GM21717 (cell line): ENCODE data around the gene FRA10AC1.
"Not testable (repeated sequence)": the region's sequence is repeated elsewhere in the genome, so short reads cannot be mapped to it uniquely, and the experiment has no call there.

ENCODE experiments used
- ATAC-seq: cut with Tn5 transposase; IDR thresholded peaks from one replicate; pipeline ENCODE4 v1.9.1; 2021; ENCODE audit warnings: mild to moderate bottlenecking, moderate library complexity; ENCODE audit not compliant: unreplicated experiment

Gene FRA10AC1

DNA sequence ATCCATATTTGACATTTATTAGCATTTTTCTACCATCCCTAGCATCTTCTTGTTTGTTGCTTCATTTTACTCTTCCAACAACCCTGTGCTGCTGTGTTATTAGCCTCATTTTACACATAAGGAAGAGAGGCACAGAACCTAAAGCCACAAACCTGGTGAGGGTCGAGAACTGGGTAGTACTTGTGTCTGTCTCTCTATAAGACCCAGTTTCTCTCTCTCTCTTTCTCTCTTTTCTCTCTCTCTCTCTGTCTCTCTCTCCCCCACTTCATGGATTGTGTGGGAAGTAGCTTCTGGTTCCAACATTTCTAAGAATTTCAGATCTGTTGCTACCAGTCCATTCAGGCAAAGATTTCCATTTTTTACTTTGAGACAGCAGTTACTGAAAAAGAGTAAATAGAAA lies 1.4 kb upstream of the FRA10AC1 start:
- no peak for ATAC-seq

DNA sequence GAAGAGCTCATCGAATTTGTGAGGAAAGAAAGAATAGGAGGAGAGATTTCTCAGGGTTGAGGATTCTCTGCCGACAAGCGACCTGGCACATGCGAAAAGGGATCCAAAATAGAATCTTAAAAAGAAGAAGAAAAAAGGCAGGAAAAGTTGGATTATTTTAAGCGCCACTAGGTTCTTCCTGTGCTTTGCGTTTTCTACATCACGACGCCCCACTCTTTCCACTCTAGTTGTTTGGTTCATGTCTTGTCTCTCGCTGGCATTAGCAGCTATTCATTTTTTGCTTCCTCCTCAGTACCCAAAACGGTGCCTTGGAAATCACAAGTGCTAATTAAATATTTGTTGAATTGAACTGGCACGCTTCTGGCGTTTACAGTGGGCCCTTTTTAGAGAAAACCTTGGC lies 674 bp upstream of the FRA10AC1 start:
- no peak for ATAC-seq

DNA sequence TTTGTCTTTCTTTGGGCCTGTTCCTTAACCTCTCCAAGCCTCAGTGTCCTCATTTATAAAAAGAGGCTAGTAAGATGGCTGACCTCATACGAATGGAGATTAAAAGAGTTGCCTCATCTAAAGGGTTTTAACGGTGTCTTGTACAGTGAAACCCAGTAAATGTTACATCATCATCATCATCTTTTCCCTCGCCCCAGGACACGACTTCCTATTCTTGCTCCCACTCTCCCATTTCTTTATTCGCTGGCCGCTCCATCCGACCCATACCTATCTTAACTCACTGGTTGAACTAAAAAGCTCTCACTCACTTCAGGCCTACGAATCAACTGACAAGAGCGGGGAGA lies 554 bp downstream of the FRA10AC1 start:
- peak; percentile 28 for ATAC-seq

DNA sequence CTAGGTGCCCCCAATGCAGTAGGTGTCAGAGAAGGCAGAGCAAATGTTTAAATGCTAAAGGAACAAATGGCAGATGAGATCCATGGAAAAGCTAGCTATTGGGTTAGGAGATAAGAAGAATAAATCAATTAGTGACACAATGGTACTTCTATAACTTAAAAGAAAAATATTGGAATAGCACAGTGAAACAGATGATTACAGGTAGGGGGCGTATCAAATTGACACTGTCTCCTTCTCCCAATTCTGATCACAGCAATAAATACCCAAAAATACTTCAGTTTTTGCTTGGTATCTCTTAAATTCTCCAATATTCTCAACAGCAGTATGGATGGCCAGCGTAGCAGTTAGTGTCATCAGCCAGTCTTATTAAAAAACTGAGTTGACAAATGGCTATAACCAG lies 5.2 kb downstream of the FRA10AC1 start:
- no peak for ATAC-seq

DNA sequence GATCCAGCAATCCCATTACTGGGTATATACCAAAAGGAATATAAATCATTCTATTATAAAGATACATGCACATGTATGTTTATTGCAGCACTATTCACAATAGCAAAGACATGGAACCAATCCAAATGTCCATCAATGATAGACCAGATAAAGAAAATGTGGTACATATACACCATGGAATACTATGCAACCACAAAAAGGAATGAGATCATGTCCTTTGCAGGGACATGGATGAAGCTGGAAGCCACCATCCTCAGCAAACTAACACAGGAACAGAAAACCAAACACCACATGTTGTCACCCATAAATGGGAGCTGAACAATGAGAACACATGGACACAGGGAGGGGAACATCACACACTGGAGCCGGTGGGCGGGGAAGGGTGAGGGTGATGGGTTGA lies 5.8 kb downstream of the FRA10AC1 start:
- ATAC-seq: not testable (repeated sequence)

DNA sequence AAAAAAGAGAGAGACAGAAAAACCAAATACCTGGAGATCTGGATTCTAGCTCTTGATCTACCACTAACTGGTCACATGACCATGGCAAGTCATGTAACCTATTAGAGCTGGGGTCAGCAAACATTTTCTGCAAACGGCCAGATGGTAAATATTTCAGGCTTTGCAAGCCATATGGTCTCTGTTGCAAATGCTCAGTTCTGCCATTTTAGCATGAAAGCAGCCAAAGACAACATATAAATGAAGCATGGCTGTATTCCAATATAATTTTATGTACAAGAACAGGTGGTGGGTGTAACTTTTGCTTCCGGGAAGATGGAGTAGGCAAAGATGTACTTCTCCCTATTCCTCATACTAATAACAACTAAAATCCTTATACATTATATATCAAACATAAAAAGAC lies 6.7 kb downstream of the FRA10AC1 start:
- ATAC-seq: no peak

DNA sequence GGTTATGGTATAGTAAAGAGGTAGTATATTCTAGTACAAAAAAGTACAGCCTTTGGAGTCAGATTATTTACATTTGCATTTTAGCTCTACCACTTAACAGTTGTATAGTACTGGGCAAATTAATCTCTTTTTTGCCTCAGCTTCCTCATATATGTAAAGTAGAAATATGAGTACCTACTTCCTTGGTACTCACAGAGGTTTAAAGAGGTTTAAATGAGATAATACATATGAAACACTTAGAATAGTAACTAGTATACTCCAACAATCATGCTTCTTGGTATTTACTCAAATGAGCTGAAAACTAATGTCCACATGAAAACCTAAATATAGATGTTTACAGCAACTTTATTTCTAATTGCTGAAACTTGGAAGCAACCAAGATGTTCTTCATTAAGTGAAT lies 14.7 kb downstream of the FRA10AC1 start:
- no peak for ATAC-seq

DNA sequence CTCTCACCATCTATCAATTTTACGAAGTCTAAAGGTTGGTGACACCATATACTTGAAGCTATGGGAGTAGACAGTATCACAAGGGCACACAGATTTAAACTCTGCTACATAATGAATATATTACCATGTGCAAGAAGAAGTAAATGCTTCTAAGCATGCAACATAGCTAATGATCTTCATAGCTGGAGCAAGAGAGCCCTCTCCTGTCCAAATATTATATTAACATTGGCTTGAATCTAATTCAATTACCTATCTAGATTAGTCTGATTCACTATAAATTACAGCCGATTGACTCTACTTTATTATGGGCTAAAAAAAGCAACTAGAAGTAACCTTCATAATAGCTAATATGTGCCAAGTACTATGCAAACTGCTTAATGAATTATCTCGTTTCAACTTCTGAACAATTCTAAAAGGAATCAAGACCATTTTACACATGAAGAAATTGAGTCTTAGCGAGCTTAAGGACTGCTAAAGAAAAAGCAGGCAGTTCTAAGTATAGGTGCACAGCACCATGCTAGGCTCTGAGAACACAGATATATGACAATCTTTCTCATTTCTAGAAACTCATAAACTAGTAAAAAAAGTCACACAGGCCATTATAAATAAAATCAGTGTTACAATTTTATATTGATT lies 21.9 kb downstream of the FRA10AC1 start:
- ATAC-seq: no peak

DNA sequence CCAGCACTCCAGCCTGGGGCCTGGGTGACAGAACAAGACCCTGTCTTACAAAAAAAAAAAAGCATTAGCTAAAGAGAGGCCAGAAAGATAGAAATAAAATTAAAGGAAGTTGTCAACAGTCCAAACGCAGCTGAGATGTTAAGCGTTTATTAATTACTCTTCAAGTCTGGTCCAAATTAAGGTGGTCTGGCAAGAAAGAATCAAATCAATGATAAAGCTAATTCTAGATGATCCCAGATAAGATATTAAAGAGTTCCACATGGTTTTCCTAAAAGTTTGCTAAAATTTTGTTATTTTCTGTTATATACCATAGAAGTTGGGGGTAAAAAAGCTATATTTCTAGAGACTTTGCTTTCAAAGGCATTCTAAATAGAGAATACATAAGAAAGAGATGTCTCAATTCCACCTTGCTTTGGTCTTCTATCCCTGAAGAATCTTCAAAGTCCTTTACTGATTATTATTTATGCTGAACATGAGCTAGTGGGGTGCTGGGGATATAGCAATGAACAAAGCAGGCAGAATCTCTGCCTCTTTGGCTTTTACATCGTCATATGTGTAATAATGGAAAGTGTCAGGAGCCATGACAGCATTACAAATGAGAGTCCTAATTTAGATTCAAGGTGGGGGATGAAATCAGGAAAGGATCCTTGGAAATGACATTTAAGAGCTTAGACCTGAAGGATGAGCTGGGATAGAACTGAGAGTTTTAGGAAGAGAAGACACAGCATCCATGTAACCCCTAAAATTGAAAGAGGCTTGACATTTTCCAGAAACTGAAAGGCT lies 23.4 kb downstream of the FRA10AC1 start:
- ATAC-seq: no peak

DNA sequence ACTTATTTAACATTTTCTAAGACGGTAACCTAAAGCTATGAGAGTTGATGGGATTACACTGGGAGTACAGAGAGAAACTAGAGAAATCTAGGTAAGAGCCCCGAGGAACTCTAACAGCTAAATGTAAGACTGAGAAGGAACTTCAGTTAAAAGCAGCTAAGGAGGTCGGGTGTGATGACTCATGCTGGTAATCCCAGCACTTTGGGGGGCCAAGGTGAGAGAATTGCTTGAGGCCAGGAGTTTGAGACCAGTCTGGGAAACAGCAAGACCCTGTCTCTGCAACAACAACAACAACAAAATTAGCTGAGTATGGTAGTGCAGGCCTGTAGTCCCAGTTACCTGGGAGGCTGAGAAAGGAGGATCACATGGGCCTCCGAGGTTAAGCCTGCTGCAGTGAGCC lies 24.0 kb downstream of the FRA10AC1 start:
- ATAC-seq: no peak

DNA sequence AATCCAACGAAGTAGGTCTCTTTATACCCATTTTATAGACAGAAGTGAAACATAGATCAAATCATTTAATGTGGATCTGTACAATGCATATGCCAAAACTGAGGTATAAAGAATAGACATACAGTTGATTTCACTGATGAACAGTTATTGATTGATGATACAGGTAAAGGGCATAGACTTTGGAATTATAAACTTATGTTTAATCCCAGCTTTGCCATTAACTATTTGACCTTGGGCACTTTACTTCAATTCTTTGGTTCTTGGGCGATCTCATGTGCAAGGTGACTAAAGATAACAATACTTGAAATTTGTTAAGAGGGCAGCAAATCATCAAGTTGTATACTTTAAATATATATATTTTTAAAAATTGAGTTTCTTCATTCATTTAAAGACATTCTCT lies 28.6 kb downstream of the FRA10AC1 start:
- no peak for ATAC-seq

DNA sequence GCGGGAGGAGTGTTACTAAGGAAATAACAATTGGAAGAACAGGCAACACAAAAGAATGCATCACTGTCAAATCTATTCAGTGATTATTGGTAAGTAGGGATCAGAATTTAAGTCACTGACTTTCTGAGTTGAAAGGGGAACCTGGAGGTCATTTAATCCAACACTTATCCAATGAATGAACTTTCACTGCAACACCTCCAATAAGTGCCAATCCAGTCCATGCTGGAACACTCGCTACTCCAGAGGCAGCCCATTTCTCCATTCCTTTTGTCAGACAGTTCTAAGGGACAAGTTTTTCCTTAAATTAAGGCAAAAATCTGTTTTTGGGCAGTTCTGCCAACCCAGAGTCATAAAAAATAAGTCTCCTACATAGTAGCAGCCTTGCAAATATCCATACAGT lies 29.5 kb downstream of the FRA10AC1 start:
- ATAC-seq: no peak

DNA sequence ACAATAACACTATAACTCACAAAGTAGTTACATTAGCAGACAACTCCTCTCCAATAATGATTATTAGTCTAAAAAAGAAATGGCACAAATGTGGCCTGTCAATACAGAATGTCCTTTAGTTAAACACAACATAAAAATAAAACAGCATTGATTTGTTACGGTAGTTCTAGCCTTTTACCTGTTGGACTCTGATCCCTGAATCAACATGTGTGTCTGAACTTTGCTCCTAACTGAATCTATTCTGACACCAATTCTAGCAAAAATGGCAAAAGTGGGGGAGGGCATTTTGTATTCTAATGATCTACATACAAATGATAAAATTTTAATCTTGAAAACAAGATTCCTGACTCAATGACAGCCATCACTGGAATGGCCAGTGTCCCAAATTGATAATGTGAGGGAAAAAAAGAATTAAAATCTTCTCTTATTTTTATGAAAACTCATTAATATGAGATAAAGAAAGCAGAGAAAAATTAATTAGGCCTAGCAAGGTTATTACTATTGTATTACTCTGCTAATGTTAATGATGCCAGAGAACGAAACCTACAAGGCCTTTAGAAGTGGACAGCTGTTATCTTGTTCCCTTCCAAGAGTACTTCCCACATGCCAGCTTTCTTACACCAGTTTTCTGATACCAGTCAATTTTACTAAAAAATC lies 30.2 kb downstream of the FRA10AC1 start:
- no peak for ATAC-seq

DNA sequence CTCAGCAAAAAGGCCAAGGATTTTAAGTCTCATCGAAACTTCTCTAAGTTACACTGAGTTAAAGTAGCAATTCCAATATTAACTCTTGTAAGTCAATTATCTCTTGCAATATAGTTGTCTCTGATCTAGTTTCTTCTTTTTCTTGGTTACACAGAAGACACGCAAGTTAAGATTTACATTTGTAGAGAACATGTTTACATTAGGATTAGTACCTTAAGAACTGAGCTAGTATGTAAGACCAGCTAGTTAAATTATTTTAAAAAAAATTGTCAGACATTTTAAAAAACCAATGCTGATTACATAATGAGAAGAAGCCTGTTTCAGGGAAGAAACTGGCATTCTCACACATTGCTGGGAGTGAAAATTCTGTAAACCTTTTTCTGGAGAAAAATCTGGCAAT lies 31.4 kb downstream of the FRA10AC1 start:
- ATAC-seq: no peak

DNA sequence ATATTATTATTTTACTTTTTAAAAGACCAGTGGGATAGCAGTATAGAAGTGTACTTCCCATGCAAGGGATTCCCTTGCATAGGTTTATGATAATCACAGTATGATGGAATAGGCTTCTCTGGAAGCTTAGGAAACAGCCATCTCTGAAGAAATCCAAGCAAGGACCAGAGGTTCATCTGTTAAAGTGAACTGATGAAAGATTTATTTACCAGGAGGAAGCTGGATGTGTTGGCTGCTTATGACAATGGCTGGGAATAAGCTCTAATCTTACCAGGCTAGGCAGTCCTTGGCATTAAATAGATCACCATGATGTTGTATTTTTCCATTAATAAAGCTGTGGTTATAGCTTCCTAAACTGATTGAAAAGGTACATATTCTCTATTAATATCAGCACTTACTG lies 32.0 kb downstream of the FRA10AC1 start:
- no peak for ATAC-seq

DNA sequence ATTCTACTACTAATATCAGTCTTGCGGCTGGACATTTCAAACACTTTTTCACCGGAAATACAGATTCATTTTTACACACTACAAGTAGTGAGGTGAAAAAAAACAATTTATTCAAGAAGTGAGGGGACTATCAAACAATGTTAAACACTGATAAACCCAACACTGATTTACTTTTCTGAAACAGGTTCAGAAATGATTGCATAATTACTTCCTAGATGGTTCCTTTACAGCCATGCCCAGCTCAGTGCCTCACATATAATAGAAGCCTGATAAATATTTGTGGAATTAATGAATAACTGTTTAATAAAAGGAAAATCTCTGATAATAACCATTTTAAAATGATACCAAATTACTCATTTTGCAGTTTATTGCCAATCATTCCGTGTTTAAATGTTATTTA lies 34.6 kb downstream of the FRA10AC1 start:
- ATAC-seq: no peak

DNA sequence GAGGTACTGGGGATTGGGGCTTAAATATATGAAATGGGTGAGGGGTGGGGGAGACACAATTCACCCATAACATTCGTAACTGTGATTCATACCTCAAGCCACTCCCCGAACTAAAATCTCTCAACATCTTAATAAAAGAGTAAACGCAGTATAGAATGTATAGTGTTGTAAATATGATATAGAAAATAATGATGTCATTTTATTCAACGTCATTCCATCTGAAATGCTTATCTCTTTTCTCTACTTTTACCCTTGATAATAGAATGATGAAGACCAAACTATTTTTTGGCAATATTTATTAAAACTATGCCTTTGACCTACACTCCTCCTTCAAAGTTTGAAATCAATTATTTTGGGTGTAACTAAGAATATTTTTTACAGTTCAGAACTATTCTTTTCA lies 36.4 kb downstream of the FRA10AC1 start:
- ATAC-seq: no peak

DNA sequence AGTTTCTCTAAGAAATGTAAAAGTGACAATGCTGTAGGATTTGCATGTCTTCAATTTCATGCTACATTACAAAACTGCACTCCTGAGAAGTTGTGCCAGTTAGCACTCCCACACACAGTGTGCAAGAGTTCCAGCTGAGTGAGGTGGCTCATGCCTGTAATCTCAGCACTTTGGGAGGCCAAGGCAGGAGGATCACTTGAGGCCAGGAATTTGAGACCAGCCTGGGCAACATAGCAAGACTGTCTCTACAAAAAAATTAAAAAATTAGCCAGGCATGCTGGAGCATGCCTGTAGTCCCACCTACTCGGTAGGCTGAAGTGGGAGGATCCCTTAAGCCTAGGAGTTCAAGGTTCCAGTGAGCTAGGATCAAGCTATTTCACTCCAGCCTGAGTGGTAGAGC lies 44.6 kb downstream of the FRA10AC1 start:
- no peak for ATAC-seq

DNA sequence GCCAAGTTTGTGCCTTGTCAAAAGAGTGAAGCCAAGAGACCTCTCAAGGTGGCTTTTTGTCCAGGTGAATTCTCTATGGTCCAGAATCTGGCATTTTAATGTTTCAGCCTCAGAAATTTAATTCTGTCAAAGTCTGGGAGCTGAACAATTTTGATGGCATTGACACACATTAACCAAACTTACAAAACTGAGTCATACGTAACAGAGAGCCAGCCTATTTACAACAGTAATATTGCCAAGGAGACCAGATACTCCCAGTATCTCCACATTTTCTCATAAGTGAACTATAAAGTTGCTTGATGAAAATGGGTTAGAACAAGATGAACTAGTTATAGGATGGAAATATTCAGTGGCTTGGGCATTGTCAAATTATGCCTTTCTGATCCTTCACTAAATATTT lies 46.2 kb downstream of the FRA10AC1 start:
- no peak for ATAC-seq

DNA sequence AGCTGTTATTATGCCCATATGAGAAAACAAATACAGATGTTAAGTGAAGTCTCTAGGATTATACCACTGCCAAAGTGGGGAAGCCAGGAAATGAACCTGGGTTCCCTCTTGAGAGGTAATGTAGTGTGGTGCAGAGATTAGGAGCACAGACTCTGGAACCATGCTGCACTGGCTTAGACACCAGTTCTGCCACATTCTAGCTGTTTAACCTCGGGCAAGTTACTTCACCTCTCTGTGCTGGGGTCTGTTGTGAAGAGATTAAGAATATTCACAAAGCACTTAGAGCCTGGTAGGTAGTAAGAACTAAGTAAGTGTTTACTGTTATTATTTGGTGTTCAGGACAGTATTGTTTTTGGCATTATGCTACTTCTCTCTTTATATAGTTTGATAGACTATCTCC lies 48.2 kb downstream of the FRA10AC1 start:
- ATAC-seq: no peak

DNA sequence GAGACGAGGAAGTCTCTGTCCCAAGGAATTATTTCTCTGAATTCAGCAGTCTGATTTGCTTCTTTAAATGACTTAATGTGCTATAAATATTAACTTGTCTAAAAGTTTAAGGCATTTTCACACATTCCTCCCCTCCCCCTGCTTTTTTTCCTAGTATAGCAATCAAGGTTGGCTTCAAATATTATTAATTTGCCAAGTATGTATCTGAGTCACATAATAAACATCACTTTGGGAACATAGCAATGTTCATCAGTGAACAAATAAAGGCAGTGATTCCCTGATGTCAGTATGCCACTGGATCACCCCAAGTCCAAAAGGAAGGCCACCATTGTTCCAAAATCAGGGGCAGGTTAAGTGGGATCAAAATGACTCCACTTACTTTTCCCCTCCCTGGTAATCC lies 49.5 kb downstream of the FRA10AC1 start:
- no peak for ATAC-seq

DNA sequence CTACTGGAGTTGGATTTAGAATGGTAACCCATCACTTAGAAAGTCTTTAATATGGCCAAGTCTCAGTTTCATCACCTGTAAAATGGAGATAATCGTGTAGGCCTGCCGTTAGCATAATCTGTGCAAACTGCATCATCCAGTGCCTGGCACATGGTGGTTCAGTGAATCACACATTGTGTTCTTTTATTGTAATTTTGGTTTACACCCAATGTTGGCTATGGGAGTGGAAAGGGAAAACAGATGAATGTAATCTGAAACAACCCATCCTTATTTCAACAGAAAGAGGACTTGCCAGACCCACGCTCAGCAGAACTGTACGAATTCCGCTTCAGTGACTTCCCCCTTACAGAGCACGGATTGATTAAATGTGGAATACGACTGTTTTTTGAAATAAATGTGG lies 62.6 kb downstream of the FRA10AC1 start:
- ATAC-seq: no peak
